H9 (cell line): Measurements from ENCODE around the gene METTL8. TPM values are rescaled to one million over a fixed set of nuclear protein-coding genes. Genes with fewer than 3 reads are reported as not detected.
A peak's percentile ranks its signal among the peaks of the same experiment; 100 is the strongest.

Experiments
- DNase-seq: peaks from one replicate; pipeline ENCODE4 v3.0.0-alpha.2; 2017
- H2AFZ ChIP-seq: one replicate; pipeline ENCODE4 v1.6.1; 2013; ENCODE audit warnings: mild to moderate bottlenecking, low read length, control low read depth, moderate library complexity
- H2AK5ac ChIP-seq: 2 replicates; pipeline ENCODE4 v1.6.1; 2013; ENCODE audit warnings: low read length, control low read depth, mixed read lengths; ENCODE audit not compliant: insufficient read length
- H2BK120ac ChIP-seq: one replicate; pipeline ENCODE4 v1.6.1; 2013; ENCODE audit warnings: low read depth, mild to moderate bottlenecking, low read length, control low read depth, inconsistent platforms; ENCODE audit not compliant: poor library complexity, severe bottlenecking
- H2BK12ac ChIP-seq: 2 replicates; pipeline ENCODE4 v1.6.1; 2013; ENCODE audit warnings: low read length, control low read depth, mixed read lengths, low read depth; ENCODE audit not compliant: insufficient read length
- H2BK15ac ChIP-seq: 2 replicates; pipeline ENCODE4 v1.6.1; 2013; ENCODE audit warnings: low read depth, low read length, control low read depth
- H2BK20ac ChIP-seq: one replicate; pipeline ENCODE4 v1.6.1; 2013; ENCODE audit warnings: low read depth, mild to moderate bottlenecking, low read length, control low read depth, inconsistent platforms; ENCODE audit not compliant: poor library complexity, severe bottlenecking
- H2BK5ac ChIP-seq: 2 replicates; pipeline ENCODE4 v1.6.1; 2013; ENCODE audit warnings: low read length, control low read depth, mixed read lengths; ENCODE audit not compliant: insufficient read length
- H3K14ac ChIP-seq: 2 replicates; pipeline ENCODE4 v1.6.1; 2013; ENCODE audit warnings: low read length, control low read depth; ENCODE audit not compliant: insufficient read depth
- H3K18ac ChIP-seq: 2 replicates; pipeline ENCODE4 v1.6.1; 2013; ENCODE audit warnings: low read depth, mild to moderate bottlenecking, mixed read lengths, low read length, control low read depth; ENCODE audit not compliant: insufficient read length
- H3K23ac ChIP-seq: 2 replicates; pipeline ENCODE4 v1.6.1; 2013; ENCODE audit warnings: low read length, control low read depth, mixed read lengths, low read depth; ENCODE audit not compliant: insufficient read length
- H3K23me2 ChIP-seq: 2 replicates; pipeline ENCODE4 v1.6.1; 2013; ENCODE audit warnings: low read depth, mild to moderate bottlenecking, mixed read lengths, low read length, control low read depth; ENCODE audit not compliant: insufficient read length, poor library complexity, severe bottlenecking
- H3K27ac ChIP-seq: 2 replicates; pipeline ENCODE4 v1.5.1; 2013; ENCODE audit warnings: low read length, control low read depth, mixed read lengths, low read depth; ENCODE audit not compliant: insufficient read length
- H3K27me3 ChIP-seq: 2 replicates; pipeline ENCODE4 v1.6.1; 2013; ENCODE audit warnings: low read length, control low read depth, inconsistent platforms; ENCODE audit not compliant: insufficient read depth
- H3K4ac ChIP-seq: 2 replicates; pipeline ENCODE4 v1.6.1; 2013; ENCODE audit warnings: low read depth, mild to moderate bottlenecking, control low read depth, inconsistent platforms, low read length, moderate library complexity
- H3K4me1 ChIP-seq: 2 replicates; pipeline ENCODE4 v1.6.1; 2013; ENCODE audit warnings: low read length, control low read depth, inconsistent platforms; ENCODE audit not compliant: insufficient read depth
- H3K4me2 ChIP-seq: 2 replicates; pipeline ENCODE4 v1.6.1; 2013; ENCODE audit warnings: low read length, control low read depth, mixed read lengths; ENCODE audit not compliant: insufficient read length, insufficient read depth
- H3K56ac ChIP-seq: 2 replicates; pipeline ENCODE4 v1.6.1; 2013; ENCODE audit warnings: low read depth, mild to moderate bottlenecking, mixed read lengths, low read length, control low read depth; ENCODE audit not compliant: insufficient read length
- H3K79me1 ChIP-seq: 2 replicates; pipeline ENCODE4 v1.6.1; 2013; ENCODE audit warnings: low read depth, mild to moderate bottlenecking, moderate library complexity, low read length, control low read depth, inconsistent platforms; ENCODE audit not compliant: insufficient read depth, poor library complexity, severe bottlenecking
- H3K79me2 ChIP-seq: 2 replicates; pipeline ENCODE4 v1.6.1; 2013; ENCODE audit warnings: low read length, control low read depth, inconsistent platforms; ENCODE audit not compliant: insufficient read depth
- H3K9ac ChIP-seq: 2 replicates; pipeline ENCODE4 v1.6.1; 2013; ENCODE audit warnings: low read length, control low read depth, mixed read lengths; ENCODE audit not compliant: insufficient read length; ENCODE audit errors: extremely low read depth
- H3K9me3 ChIP-seq: one replicate; pipeline ENCODE4 v1.6.1; 2013; ENCODE audit warnings: low read depth, low read length, inconsistent platforms; ENCODE audit not compliant: control insufficient read depth
- H3T11ph ChIP-seq: one replicate; pipeline ENCODE4 v1.6.1; 2013; ENCODE audit warnings: mild to moderate bottlenecking, low read length, control low read depth, inconsistent platforms
- H4K20me1 ChIP-seq: one replicate; pipeline ENCODE4 v1.6.1; 2013; ENCODE audit not compliant: control insufficient read depth, insufficient read length, insufficient read depth
- H4K5ac ChIP-seq: 2 replicates; pipeline ENCODE4 v1.6.1; 2013; ENCODE audit warnings: low read depth, mild to moderate bottlenecking, mixed read lengths, low read length, control low read depth; ENCODE audit not compliant: insufficient read length
- H4K8ac ChIP-seq: replicated peaks from 2 replicates; pipeline ENCODE4 v1.6.1; 2013; ENCODE audit warnings: low read length, control low read depth, mixed read lengths, low read depth; ENCODE audit not compliant: insufficient read length
- H4K91ac ChIP-seq: 2 replicates; pipeline ENCODE4 v1.6.1; 2013; ENCODE audit warnings: low read depth, mild to moderate bottlenecking, moderate library complexity, mixed read lengths, low read length, control low read depth; ENCODE audit not compliant: insufficient read length
- H3K27ac Mint-ChIP-seq, 3 experiments: 2 replicates in 2 of 3; 3 replicates in 1 of 3; pipeline ENCODE4 v1.8.0; 2020 to 2021; ENCODE audit warnings: mixed read lengths in 3 of 3, mild to moderate bottlenecking in 1 of 3, moderate library complexity in 1 of 3
- H3K27me3 Mint-ChIP-seq: 2 replicates; pipeline ENCODE4 v1.8.0; 2021; ENCODE audit warnings: low read depth, mild to moderate bottlenecking, moderate library complexity, mixed read lengths
- H3K36me3 Mint-ChIP-seq, 3 experiments: 2 replicates in 2 of 3; 3 replicates in 1 of 3; pipeline ENCODE4 v1.8.0; 2020 to 2021; ENCODE audit warnings: low read depth in 3 of 3, mixed read lengths in 3 of 3; ENCODE audit not compliant: insufficient read depth in 1 of 3
- H3K4me1 Mint-ChIP-seq, 2 experiments: 2 replicates each; pipeline ENCODE4 v1.8.0; 2020; ENCODE audit warnings: mixed read lengths in 2 of 2
- H3K4me3 Mint-ChIP-seq, 2 experiments: 2 replicates in 1 of 2; 3 replicates in 1 of 2; pipeline ENCODE4 v1.8.0; 2020 to 2021; ENCODE audit warnings: mild to moderate bottlenecking in 2 of 2, mixed read lengths in 2 of 2, moderate library complexity in 1 of 2
- H3K9me3 Mint-ChIP-seq, 2 experiments: 2 replicates in 1 of 2; 3 replicates in 1 of 2; pipeline ENCODE4 v1.8.0; 2020; ENCODE audit warnings: mild to moderate bottlenecking in 2 of 2, mixed read lengths in 2 of 2, moderate library complexity in 1 of 2
- WGBS: extraction: QIAGEN DNeasy Blood & Tissue Kit; methylation state at CpG from one replicate; pipeline ENCODE4 v1.1.7; 2013; ENCODE audit warnings: missing lambda C conversion rate, low lambda C conversion rate, mixed read lengths; ENCODE audit not compliant: insufficient read length; ENCODE audit errors: extremely low coverage; 5-methylcytosine and 5-hydroxymethylcytosine counted together
- total RNA-seq: library from RNA; stranded (reverse); gene quantifications from 2 replicates; pipeline ENCODE4 v1.2.1, GENCODE V29; 2021
- TF ChIP-seq, protein P1 (sequence below): fragments of 200-600 bp; sonication (generic); conservative IDR thresholded peaks from 3 replicates; pipeline ENCODE4 v1.8.0; 2021; ENCODE audit warnings: antibody characterized with exemption, mild to moderate bottlenecking

METTL8 gene
- total RNA-seq, 1 experiment from 2014 or later: 40.9 TPM

DNA sequence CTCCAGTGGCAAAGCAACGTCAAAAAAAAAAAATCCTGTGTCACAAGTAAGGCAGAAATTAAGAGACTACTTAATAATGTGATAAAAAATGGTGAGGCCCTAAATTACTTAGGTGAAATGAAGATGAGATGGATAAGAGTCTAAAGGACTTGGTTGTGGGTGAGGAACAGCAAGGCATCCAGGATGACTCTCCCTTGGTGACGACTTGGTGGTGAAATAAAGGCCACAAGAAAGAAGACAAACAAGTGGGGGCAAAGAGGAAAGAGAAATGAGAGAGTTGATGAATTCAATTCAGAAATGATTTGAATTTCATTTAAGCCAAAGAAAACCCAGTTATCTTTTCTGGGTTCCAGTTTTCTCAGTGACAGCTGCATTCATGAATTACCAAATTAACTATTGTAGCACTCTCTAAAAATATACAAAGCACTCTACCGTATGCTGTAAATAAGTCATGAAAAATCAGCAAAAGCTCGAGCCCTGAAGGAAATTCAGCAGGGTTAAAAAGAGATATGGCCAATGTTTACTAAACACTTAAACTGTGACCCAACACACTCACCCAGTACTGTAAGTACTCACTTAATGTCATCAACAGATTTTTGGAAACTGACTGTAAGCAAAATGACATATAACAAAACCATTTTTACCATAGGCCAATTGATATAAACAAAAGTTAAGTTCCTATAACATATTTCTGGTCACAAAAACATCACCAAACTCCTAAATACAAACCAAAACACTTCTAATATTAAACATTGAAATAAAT is 1.4 kb downstream of the METTL8 start:
- Histone ChIP-seq H4K20me1 (no peaks in the 10 kb centered on the region), H3K23me2 (peaks cover 10% of the 10 kb centered on the region), H3K23ac (no peak overlapping the region), H2BK12ac (no peak overlapping the region), H2BK15ac (no peak overlapping the region), H3T11ph (no peak overlapping the region), H3K14ac (no peak overlapping the region), H3K79me2 (peaks cover 2% of the 10 kb centered on the region; the same call in 1 of the 2 replicates), H3K4me1 (peaks cover 2% of the 10 kb centered on the region; the same call in 1 of the 2 replicates), H3K18ac (no peak overlapping the region), H3K56ac (no peak overlapping the region), H3K27ac (no peak overlapping the region), H4K8ac (no peak overlapping the region), H3K79me1 (no peaks in the 10 kb centered on the region), H4K5ac (no peak overlapping the region), H3K9me3 (no peaks in the 10 kb centered on the region), H3K4me2 (peak overlapping the region; percentile 86), H3K9ac (no peak overlapping the region), H2BK120ac (no peak overlapping the region), H2AFZ (no peak overlapping the region), H2AK5ac (no peak overlapping the region), H3K4ac (no peak overlapping the region), H2BK20ac (no peak overlapping the region), H4K91ac (no peak overlapping the region), H3K27me3 (no peaks in the 10 kb centered on the region), H2BK5ac (no peak overlapping the region)
- Mint-ChIP-seq H3K27me3 (no peaks in the 10 kb centered on the region), H3K4me3 (peak overlapping the region; percentile 76 to 89), H3K36me3 (peaks cover 21 to 29% (median 24%) of the 10 kb centered on the region in 3 experiments), H3K4me1 (peaks cover 47 to 50% of the 10 kb centered on the region in 2 experiments), H3K27ac (peak overlapping the region; percentile 86 to 99 (median 99); a peak in 6 of 7 replicates), H3K9me3 (peaks cover 0 to under 1% of the 10 kb centered on the region in 2 experiments; a peak in 2 of 5 replicates)
- no CpG with 5 or more reads among the region's 4 CpGs for WGBS
- TF ChIP-seq, protein P1, sequence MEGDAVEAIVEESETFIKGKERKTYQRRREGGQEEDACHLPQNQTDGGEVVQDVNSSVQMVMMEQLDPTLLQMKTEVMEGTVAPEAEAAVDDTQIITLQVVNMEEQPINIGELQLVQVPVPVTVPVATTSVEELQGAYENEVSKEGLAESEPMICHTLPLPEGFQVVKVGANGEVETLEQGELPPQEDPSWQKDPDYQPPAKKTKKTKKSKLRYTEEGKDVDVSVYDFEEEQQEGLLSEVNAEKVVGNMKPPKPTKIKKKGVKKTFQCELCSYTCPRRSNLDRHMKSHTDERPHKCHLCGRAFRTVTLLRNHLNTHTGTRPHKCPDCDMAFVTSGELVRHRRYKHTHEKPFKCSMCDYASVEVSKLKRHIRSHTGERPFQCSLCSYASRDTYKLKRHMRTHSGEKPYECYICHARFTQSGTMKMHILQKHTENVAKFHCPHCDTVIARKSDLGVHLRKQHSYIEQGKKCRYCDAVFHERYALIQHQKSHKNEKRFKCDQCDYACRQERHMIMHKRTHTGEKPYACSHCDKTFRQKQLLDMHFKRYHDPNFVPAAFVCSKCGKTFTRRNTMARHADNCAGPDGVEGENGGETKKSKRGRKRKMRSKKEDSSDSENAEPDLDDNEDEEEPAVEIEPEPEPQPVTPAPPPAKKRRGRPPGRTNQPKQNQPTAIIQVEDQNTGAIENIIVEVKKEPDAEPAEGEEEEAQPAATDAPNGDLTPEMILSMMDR: no peak
- DNase-seq: no peak
